Glutamatergic neuron (in vitro differentiated cells): ENCODE results near the gene NOTCH3. TPM values are rescaled to one million over a fixed set of nuclear protein-coding genes. Genes with fewer than 3 reads are reported as not detected.

ENCODE experiments used
- DNase-seq: peaks from one replicate; pipeline ENCODE4 v3.0.0; 2022
- H3K27ac Mint-ChIP-seq: one replicate; pipeline ENCODE4 v1.8.0; 2020; ENCODE audit warnings: mild to moderate bottlenecking, mixed read lengths, inconsistent platforms; ENCODE audit not compliant: unreplicated experiment
- H3K27me3 Mint-ChIP-seq: one replicate; pipeline ENCODE4 v1.8.0; 2020; ENCODE audit warnings: mild to moderate bottlenecking, moderate library complexity, mixed read lengths, inconsistent platforms; ENCODE audit not compliant: unreplicated experiment
- H3K36me3 Mint-ChIP-seq: one replicate; pipeline ENCODE4 v1.8.0; 2020; ENCODE audit warnings: mild to moderate bottlenecking, mixed read lengths, inconsistent platforms; ENCODE audit not compliant: unreplicated experiment
- H3K4me1 Mint-ChIP-seq: one replicate; pipeline ENCODE4 v1.8.0; 2020; ENCODE audit warnings: mild to moderate bottlenecking, low read depth, mixed read lengths, inconsistent platforms; ENCODE audit not compliant: unreplicated experiment
- H3K4me3 Mint-ChIP-seq: one replicate; pipeline ENCODE4 v1.8.0; 2020; ENCODE audit warnings: mild to moderate bottlenecking, mixed read lengths, inconsistent platforms; ENCODE audit not compliant: unreplicated experiment
- H3K9me3 Mint-ChIP-seq: one replicate; pipeline ENCODE4 v1.8.0; 2020; ENCODE audit warnings: mild to moderate bottlenecking, moderate library complexity, mixed read lengths, inconsistent platforms; ENCODE audit not compliant: unreplicated experiment
- total RNA-seq: library from RNA; stranded (reverse); fragmentation: NEBNext Ultra II Directional; extraction: Animal tissue kit (Norgen Biotek cat#: 25700); gene quantifications from one replicate; pipeline ENCODE4 v1.2.1, GENCODE V29; 2021; ENCODE audit not compliant: unreplicated experiment
- TF ChIP-seq, protein P1 (sequence below): fragments of 200-600 bp; sonication (generic); IDR thresholded peaks from one replicate; pipeline ENCODE4 v1.5.0; 2021; ENCODE audit not compliant: partially characterized antibody, unreplicated experiment

Gene NOTCH3
- total RNA-seq, 1 donor from 2014 or later: 3.6 TPM

DNA sequence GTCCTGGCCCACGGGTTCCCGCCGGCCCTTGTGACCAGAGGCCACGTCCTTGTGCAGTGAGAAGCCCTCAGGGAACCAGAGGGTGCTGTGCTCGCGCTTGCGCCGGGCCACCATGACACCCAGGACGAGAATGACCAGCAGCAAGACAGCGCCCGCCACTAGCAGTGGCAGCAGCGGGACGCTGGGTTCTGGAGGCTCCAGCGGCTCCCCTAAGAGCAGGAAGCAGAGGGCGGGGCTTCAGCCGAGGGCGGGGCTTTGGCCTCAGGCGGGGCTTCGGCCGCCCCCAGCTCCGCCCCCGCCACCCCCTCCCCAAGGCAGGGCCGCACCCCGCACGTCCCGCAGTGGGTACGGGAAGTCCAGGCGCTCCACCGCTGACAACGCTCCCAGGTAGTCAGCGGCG lies 30.4 kb downstream of the NOTCH3 start:
- DNase-seq: no peak
- Mint-ChIP-seq H3K4me3 (no peak overlapping the region), H3K36me3 (no peaks in the 10 kb centered on the region), H3K27me3 (no peaks in the 10 kb centered on the region), H3K27ac (no peak overlapping the region), H3K9me3 (peaks cover 4% of the 10 kb centered on the region), H3K4me1 (no peaks in the 10 kb centered on the region)
- TF ChIP-seq, protein P1, sequence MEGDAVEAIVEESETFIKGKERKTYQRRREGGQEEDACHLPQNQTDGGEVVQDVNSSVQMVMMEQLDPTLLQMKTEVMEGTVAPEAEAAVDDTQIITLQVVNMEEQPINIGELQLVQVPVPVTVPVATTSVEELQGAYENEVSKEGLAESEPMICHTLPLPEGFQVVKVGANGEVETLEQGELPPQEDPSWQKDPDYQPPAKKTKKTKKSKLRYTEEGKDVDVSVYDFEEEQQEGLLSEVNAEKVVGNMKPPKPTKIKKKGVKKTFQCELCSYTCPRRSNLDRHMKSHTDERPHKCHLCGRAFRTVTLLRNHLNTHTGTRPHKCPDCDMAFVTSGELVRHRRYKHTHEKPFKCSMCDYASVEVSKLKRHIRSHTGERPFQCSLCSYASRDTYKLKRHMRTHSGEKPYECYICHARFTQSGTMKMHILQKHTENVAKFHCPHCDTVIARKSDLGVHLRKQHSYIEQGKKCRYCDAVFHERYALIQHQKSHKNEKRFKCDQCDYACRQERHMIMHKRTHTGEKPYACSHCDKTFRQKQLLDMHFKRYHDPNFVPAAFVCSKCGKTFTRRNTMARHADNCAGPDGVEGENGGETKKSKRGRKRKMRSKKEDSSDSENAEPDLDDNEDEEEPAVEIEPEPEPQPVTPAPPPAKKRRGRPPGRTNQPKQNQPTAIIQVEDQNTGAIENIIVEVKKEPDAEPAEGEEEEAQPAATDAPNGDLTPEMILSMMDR: no peak

DNA sequence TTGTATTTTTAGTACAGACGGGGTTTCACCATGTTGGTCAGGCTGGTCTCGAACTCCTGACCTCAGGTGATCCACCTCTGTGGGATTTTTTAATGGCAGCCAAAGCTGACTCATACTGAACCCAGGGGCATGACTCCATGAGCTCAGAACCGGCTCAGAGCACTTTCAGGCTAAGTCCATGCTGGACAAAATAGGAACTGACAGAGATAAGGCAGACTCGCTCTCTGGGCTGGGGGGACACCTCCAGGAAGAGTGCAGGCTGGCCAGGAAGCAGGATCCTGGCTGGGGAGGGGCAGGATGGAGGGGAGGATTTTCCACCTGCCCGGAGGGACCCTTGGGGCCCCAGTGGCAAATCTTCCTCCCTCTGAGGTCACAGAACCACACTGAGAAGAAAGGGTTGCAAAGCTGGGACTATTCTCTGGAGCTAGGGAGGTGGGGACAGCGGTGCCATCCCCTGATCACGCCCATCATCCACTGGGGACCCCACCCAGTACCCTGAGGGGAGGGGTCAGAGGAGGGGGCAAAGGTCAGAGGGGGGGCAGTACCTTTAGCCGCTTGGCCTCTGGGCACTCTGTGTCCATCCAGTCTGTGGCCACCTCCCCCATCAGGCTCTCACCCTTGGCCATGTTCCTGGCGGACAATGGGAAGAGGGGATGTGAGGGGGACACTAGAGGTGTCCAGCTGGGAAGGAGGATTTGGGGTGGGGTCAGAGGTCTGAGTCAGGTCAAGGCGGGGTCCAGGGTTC lies 31.1 kb downstream of the NOTCH3 start:
- Mint-ChIP-seq H3K27ac (no peak overlapping the region), H3K9me3 (peaks cover 4% of the 10 kb centered on the region), H3K27me3 (no peaks in the 10 kb centered on the region), H3K4me3 (no peak overlapping the region), H3K36me3 (no peaks in the 10 kb centered on the region), H3K4me1 (no peaks in the 10 kb centered on the region)
- TF ChIP-seq, protein P1: no peak
- no peak for DNase-seq

GRCh38 chr19:15166700-15167099 lies 34.1 kb downstream of the NOTCH3 start:
- Mint-ChIP-seq H3K9me3 (peaks cover 4% of the 10 kb centered on the region), H3K27me3 (no peaks in the 10 kb centered on the region), H3K27ac (no peak overlapping the region), H3K36me3 (no peaks in the 10 kb centered on the region), H3K4me3 (no peak overlapping the region), H3K4me1 (no peaks in the 10 kb centered on the region)
- DNase-seq: no peak
- TF ChIP-seq, protein P1: no peak

DNA sequence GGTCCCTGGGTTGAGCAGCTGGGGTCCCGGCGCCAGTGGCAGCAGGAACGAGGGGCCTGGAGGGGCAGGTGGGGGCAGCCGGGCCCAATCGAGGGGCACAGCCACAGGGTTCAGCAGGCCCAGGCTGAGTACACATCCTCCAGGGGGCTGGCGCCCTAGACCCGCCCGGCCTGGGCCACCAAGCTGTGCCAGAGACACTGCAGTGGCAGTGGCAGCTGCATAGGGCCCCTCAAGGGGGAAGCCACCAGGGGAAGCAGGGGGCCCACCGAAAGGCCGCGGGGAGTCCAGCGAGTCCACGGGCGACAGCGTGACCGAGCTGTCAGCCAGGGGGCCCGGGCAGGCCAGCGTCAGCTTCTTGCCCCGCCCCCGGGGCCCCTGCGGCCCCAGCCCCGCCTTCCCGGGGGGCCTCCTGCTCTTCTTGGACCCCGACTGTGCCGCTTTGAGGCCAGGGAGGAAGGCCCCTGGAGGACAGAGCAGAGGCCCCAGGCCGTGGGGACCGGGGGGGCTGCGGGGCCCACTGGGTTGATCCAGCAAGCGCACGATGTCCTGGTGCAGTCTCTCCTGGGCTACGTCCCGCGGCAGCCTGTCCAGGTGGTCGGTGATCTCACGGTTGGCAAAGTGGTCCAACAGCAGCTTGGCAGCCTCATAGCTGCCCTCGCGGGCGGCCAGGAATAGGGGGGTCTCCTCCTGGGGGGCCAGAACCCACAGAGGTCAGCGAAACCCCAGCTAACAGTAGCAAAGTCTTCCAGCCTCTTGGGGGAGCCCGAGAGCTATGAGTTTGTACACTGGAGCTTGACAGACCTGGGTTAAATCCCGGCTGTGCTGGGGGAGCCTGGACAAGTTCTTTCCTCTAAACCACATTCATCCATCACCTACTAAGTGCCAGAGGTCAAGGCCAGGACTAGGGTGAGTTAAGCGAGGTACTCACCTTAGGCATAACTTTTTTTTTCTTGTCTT lies 39.5 kb downstream of the NOTCH3 start:
- Mint-ChIP-seq H3K4me1 (no peaks in the 10 kb centered on the region), H3K27me3 (no peaks in the 10 kb centered on the region), H3K27ac (no peak overlapping the region), H3K9me3 (peaks cover 3% of the 10 kb centered on the region), H3K36me3 (peaks cover 11% of the 10 kb centered on the region), H3K4me3 (no peak overlapping the region)
- TF ChIP-seq, protein P1: no peak
- DNase-seq: no peak

DNA sequence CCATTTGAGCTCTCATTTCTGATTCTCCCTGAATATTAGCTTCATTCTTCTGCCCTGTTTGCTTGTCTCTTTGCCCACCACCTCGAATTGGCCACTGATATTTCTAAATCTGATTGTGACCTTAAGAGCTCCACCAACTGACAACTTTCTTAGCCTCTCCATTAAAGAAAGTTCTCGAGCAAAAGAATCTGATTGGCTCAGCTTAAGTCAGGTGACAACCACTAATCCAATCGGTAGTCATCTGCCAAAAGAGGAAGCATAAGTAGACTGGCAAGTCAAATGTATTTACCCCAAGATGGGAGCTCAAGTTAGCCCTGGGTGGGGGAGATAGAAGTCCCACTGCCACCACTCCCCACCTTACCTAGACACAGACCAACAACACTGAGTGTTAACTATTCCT lies 41.5 kb downstream of the NOTCH3 start:
- Mint-ChIP-seq H3K36me3 (peaks cover 11% of the 10 kb centered on the region), H3K27me3 (no peaks in the 10 kb centered on the region), H3K4me3 (no peak overlapping the region), H3K9me3 (peaks cover 3% of the 10 kb centered on the region), H3K4me1 (no peaks in the 10 kb centered on the region), H3K27ac (no peak overlapping the region)
- no peak for DNase-seq
- TF ChIP-seq, protein P1: no peak
